Astrocyte of the cerebellum (primary cell): ENCODE measurements around the gene GRID2IP.
A peak's percentile ranks its signal among the peaks of the same experiment; 100 is the strongest.
"Not testable (repeated sequence)": the region's sequence is repeated elsewhere in the genome, so short reads cannot be mapped to it uniquely, and the experiment has no call there.

Source experiments
- DNase-seq: peaks from one replicate; pipeline ENCODE4 v3.0.0-alpha.2; 2011; ENCODE audit warnings: low read depth
- H3K4me3 ChIP-seq: 2 replicates; pipeline ENCODE4 v1.5.1; 2011; ENCODE audit warnings: mild to moderate bottlenecking, low read depth, low read length, moderate library complexity
- CTCF ChIP-seq: IDR thresholded peaks from 2 replicates; pipeline ENCODE4 v1.5.1; 2012; ENCODE audit warnings: low read length, low read depth, moderate library complexity, mild to moderate bottlenecking; ENCODE audit errors: missing control alignments
- in situ Hi-C: cut with HindIII; loops from 2 replicates; pipeline ENCODE4 v1.10.0; 2017; ENCODE audit warnings: low sequenced_read_pairs

The GRID2IP gene

GRCh38 chr7:6551016-6551511 lies at the start of gene GRID2IP:
Gene GRID2IP, minus strand, starts transcription at chr7:6551461. Its CDS starts 25 bp downstream, at chr7:6551436.
- H3K4me3 ChIP-seq: no peak within 1 kb of the TSS
- no peak for DNase-seq
- TF ChIP-seq CTCF: no peak
- in situ Hi-C loops: no loop called here

GRCh38 chr7:6600093-6600492 lies 48.8 kb upstream of the GRID2IP start:
- DNase-seq: no peak
- in situ Hi-C loops: no loop called here
- TF ChIP-seq CTCF: no peak
- no peak overlapping the region for H3K4me3 ChIP-seq

GRCh38 chr7:6590645-6591110 lies 39.4 kb upstream of the GRID2IP start:
- in situ Hi-C loops: no loop called here
- TF ChIP-seq CTCF: no peak
- no peak for DNase-seq
- H3K4me3 ChIP-seq: peak overlapping the region; percentile 83

GRCh38 chr7:6589829-6590644 lies 38.8 kb upstream of the GRID2IP start, which contains the start of gene INTS15:
Gene INTS15, plus strand, starts transcription at chr7:6590021. Its CDS starts 263 bp downstream, at chr7:6590284.
- peak; percentile 34 for TF ChIP-seq CTCF

GRCh38 chr7:6589151-6589828 lies 38.0 kb upstream of the GRID2IP start:
- in situ Hi-C loops: no loop called here
- peak overlapping the region; percentile 83 for H3K4me3 ChIP-seq
- no peak for TF ChIP-seq CTCF

More at GRCh38 chr7:6589829-6590644, 38.8 kb upstream of the GRID2IP start, which contains the start of gene INTS15:
- peak; percentile 41 for DNase-seq
- H3K4me3 ChIP-seq: peak within 1 kb of the TSS; percentile 83
- in situ Hi-C loops: no loop called here

GRCh38 chr7:6588566-6588965 lies 37.3 kb upstream of the GRID2IP start:
- no peak for DNase-seq
- in situ Hi-C loops: no loop called here
- TF ChIP-seq CTCF: no peak

More at GRCh38 chr7:6589151-6589828, 38.0 kb upstream of the GRID2IP start:
- no peak for DNase-seq

GRCh38 chr7:6585746-6586432 lies 34.6 kb upstream of the GRID2IP start:
- H3K4me3 ChIP-seq, in situ Hi-C loops, DNase-seq: not testable (repeated sequence)

More at GRCh38 chr7:6588566-6588965, 37.3 kb upstream of the GRID2IP start:
- H3K4me3 ChIP-seq: no peak overlapping the region
